ENCODE results near the gene C2orf92.

C2orf92 gene

GRCh38 chr2:97653874-97654273, 15.6 kb upstream of the C2orf92 start:
- Histone ChIP-seq H3F3A (ENCODE audit: insufficient read depth, low read length) (no peaks in the 10 kb centered on the region), H3K36me3 (ENCODE audit: insufficient read depth, low read length) (peaks cover 78% of the 10 kb centered on the region), H4K20me1 (ENCODE audit: insufficient read depth, low read length) (no peaks in the 10 kb centered on the region), H2AFZ (ENCODE audit: low read length) (no peak overlapping the region), H3K27me3 (ENCODE audit: insufficient read depth, low read length) (no peaks in the 10 kb centered on the region), H3K79me2 (ENCODE audit: insufficient read depth, low read length) (no peaks in the 10 kb centered on the region), H3K4me3 (ENCODE audit: low read depth, low read length, poor library complexity, severe bottlenecking) (no peak overlapping the region), H3K4me1 (ENCODE audit: insufficient read depth, low read length, severe bottlenecking) (no peaks in the 10 kb centered on the region), H3K9me2 (ENCODE audit: low read depth, low read length) (no peaks in the 10 kb centered on the region), H3K4me2 (ENCODE audit: low read length) (no peak overlapping the region), H3K9me3 (ENCODE audit: low read length) (no peaks in the 10 kb centered on the region), H3K27ac (ENCODE audit: low read depth, low read length, poor library complexity, severe bottlenecking) (no peak overlapping the region), H3K9ac (ENCODE audit: low read length) (no peak overlapping the region)
- no peak for TF ChIP-seq EZH2 (IDR thresholded peaks at IDR 0.05; ENCODE audit: borderline replicate concordance, low read length)
- TF ChIP-seq, protein P1, sequence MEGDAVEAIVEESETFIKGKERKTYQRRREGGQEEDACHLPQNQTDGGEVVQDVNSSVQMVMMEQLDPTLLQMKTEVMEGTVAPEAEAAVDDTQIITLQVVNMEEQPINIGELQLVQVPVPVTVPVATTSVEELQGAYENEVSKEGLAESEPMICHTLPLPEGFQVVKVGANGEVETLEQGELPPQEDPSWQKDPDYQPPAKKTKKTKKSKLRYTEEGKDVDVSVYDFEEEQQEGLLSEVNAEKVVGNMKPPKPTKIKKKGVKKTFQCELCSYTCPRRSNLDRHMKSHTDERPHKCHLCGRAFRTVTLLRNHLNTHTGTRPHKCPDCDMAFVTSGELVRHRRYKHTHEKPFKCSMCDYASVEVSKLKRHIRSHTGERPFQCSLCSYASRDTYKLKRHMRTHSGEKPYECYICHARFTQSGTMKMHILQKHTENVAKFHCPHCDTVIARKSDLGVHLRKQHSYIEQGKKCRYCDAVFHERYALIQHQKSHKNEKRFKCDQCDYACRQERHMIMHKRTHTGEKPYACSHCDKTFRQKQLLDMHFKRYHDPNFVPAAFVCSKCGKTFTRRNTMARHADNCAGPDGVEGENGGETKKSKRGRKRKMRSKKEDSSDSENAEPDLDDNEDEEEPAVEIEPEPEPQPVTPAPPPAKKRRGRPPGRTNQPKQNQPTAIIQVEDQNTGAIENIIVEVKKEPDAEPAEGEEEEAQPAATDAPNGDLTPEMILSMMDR (IDR thresholded peaks at IDR 0.05; ENCODE audit: low read length) = no peak

GRCh38 chr2:97654309-97654708, 15.2 kb upstream of the C2orf92 start:
- Histone ChIP-seq H3F3A (ENCODE audit: insufficient read depth, low read length) (no peaks in the 10 kb centered on the region), H3K36me3 (ENCODE audit: insufficient read depth, low read length) (peaks cover 78% of the 10 kb centered on the region), H3K9ac (ENCODE audit: low read length) (no peak overlapping the region), H3K4me1 (ENCODE audit: insufficient read depth, low read length, severe bottlenecking) (no peaks in the 10 kb centered on the region), H2AFZ (ENCODE audit: low read length) (no peak overlapping the region), H3K27ac (ENCODE audit: low read depth, low read length, poor library complexity, severe bottlenecking) (no peak overlapping the region), H3K9me3 (ENCODE audit: low read length) (no peaks in the 10 kb centered on the region), H3K9me2 (ENCODE audit: low read depth, low read length) (no peaks in the 10 kb centered on the region), H3K4me2 (ENCODE audit: low read length) (no peak overlapping the region), H3K4me3 (ENCODE audit: low read depth, low read length, poor library complexity, severe bottlenecking) (no peak overlapping the region), H3K79me2 (ENCODE audit: insufficient read depth, low read length) (no peaks in the 10 kb centered on the region), H4K20me1 (ENCODE audit: insufficient read depth, low read length) (no peaks in the 10 kb centered on the region), H3K27me3 (ENCODE audit: insufficient read depth, low read length) (no peaks in the 10 kb centered on the region)
- TF ChIP-seq, protein P1 (IDR thresholded peaks at IDR 0.05; ENCODE audit: low read length) = no peak
- no peak for TF ChIP-seq EZH2 (IDR thresholded peaks at IDR 0.05; ENCODE audit: borderline replicate concordance, low read length)

DNA sequence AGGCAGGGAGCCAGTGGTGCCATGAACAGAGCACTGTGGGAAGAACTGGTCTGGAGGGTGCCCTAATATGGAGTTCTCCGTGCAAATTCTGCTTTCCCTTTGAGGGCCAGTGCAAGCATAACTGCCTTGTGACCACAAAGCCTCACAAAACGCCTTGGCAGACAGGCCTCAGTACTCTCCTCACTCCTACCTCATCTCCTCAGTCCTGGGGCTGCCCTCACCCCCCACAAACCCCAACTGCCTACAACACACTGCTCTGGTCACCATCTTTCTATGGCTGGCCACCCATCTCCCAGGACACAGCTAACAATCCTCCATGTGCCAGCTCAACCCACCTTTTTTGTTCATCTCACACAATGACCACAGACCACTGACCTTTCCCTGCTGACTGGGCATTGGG, 14.7 kb upstream of the C2orf92 start:
- Histone ChIP-seq H3K4me1 (ENCODE audit: insufficient read depth, low read length, severe bottlenecking) (no peaks in the 10 kb centered on the region), H2AFZ (ENCODE audit: low read length) (no peak overlapping the region), H3K4me2 (ENCODE audit: low read length) (no peak overlapping the region), H3K27ac (ENCODE audit: low read depth, low read length, poor library complexity, severe bottlenecking) (no peak overlapping the region), H3F3A (ENCODE audit: insufficient read depth, low read length) (no peaks in the 10 kb centered on the region), H3K36me3 (ENCODE audit: insufficient read depth, low read length) (peaks cover 73% of the 10 kb centered on the region), H3K79me2 (ENCODE audit: insufficient read depth, low read length) (no peaks in the 10 kb centered on the region), H3K9ac (ENCODE audit: low read length) (no peak overlapping the region), H3K9me3 (ENCODE audit: low read length) (no peaks in the 10 kb centered on the region), H4K20me1 (ENCODE audit: insufficient read depth, low read length) (no peaks in the 10 kb centered on the region), H3K27me3 (ENCODE audit: insufficient read depth, low read length) (no peaks in the 10 kb centered on the region), H3K4me3 (ENCODE audit: low read depth, low read length, poor library complexity, severe bottlenecking) (no peak overlapping the region), H3K9me2 (ENCODE audit: low read depth, low read length) (no peaks in the 10 kb centered on the region)
- TF ChIP-seq EZH2 (IDR thresholded peaks at IDR 0.05; ENCODE audit: borderline replicate concordance, low read length) = no peak
- TF ChIP-seq, protein P1 (IDR thresholded peaks at IDR 0.05; ENCODE audit: low read length) = no peak
